Lower leg skin (tissue), 3 donors: ENCODE measurements around the gene DYNC1I1.

Source experiments
- CTCF ChIP-seq, 3 donors: fragments of 450-650 bp; IDR thresholded peaks; one replicate each; pipeline ENCODE4 v1.5.1; 2016; ENCODE audit warnings: antibody characterized with exemption in 3 of 3, mild to moderate bottlenecking in 3 of 3, moderate library complexity in 2 of 3
- POLR2A ChIP-seq, 2 donors: fragments of 450-650 bp; IDR thresholded peaks; one replicate each; pipeline ENCODE4 v1.6.1; 2016 to 2017; ENCODE audit warnings: antibody characterized with exemption in 2 of 2, mild to moderate bottlenecking in 1 of 2, moderate library complexity in 1 of 2

GRCh38 chr7:96084881-96085553 is 312.7 kb downstream of the DYNC1I1 start:
- TF ChIP-seq CTCF (IDR thresholded peaks at IDR 0.05) (no peak), POLR2A (IDR thresholded peaks at IDR 0.05) (no peak)
